Thoracic aorta (tissue), 2 donors: Measurements from ENCODE around the gene PTPRN2. TPM values are rescaled to one million over a fixed set of nuclear protein-coding genes. Genes with fewer than 3 reads are reported as not detected.

Experiments used
- ATAC-seq: fragments of 150-250 bp; one replicate; pipeline ENCODE4 v1.8.0; 2017; ENCODE audit warnings: low read depth; ENCODE audit not compliant: insufficient number of reproducible peaks, low FRiP score
- DNase-seq: peaks from one replicate; pipeline ENCODE4 v3.0.0-alpha.2; 2020; ENCODE audit warnings: low spot score
- H3K27ac ChIP-seq, 2 donors: fragments of 200-600 bp; sonication (generic); 1 replicate in 1 of 2; 2 replicates in 1 of 2; pipeline ENCODE4 v1.5.1; 2016; ENCODE audit warnings: mild to moderate bottlenecking in 2 of 2, moderate library complexity in 2 of 2
- H3K27me3 ChIP-seq: fragments of 200-600 bp; sonication (generic); replicated peaks from 2 replicates; pipeline ENCODE4 v1.6.0; 2016; ENCODE audit warnings: mild to moderate bottlenecking; ENCODE audit not compliant: insufficient read depth
- H3K36me3 ChIP-seq: fragments of 200-600 bp; sonication (generic); one replicate; pipeline ENCODE4 v1.5.1; 2016
- H3K4me1 ChIP-seq, 2 donors: fragments of 200-600 bp; sonication (generic); 1 replicate in 1 of 2; 2 replicates in 1 of 2; pipeline versions ENCODE4 v1.5.1 to v1.6.0; 2016; ENCODE audit warnings: low read depth in 2 of 2, mild to moderate bottlenecking in 1 of 2; ENCODE audit not compliant: control insufficient read depth in 1 of 2
- H3K4me3 ChIP-seq: fragments of 200-600 bp; sonication (generic); 2 replicates; pipeline ENCODE4 v1.5.1; 2016; ENCODE audit warnings: mild to moderate bottlenecking
- H3K9me3 ChIP-seq: fragments of 200-600 bp; sonication (generic); 2 replicates; pipeline ENCODE4 v1.5.1; 2016
- total RNA-seq, 2 donors: library from RNA; depleted of rRNA; stranded (reverse); fragments of >200 nt; gene quantifications; one replicate each; pipeline versions ENCODE4 v1.1.0 to v1.2.3, GENCODE V29; 2016
- TF ChIP-seq, protein P1 (sequence below): fragments of 200-600 bp; sonication (generic); IDR thresholded peaks from one replicate; pipeline ENCODE4 v1.5.1; 2019; ENCODE audit warnings: antibody characterized with exemption

PTPRN2 gene
- total RNA-seq, 2 donors from 2014 or later = 2.2 to 3.1 TPM

DNA sequence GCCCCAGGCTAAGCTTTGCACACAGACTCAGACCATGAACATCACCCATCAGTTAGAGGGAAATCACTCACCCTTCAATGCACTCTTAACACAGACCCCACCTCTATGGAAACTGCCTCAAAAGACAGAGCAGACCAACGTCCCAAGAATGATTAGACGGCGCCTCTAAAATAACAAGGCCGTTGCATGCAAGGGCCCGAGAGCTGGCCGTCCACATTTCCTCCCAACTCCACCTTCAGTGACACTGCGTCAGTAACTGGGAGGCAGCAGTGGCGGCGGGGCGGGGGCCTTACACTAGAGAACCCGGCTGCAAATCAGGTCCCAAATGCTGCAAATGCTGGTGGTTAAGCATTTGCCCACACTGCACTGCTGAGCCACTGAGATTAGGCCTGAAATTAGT, 115.0 kb downstream of the PTPRN2 start:
- Histone ChIP-seq H3K27ac (no peak overlapping the region), H3K9me3 (no peaks in the 10 kb centered on the region), H3K27me3 (no peaks in the 10 kb centered on the region), H3K4me1 (no peaks in the 10 kb centered on the region), H3K4me3 (no peak overlapping the region), H3K36me3 (no peaks in the 10 kb centered on the region)
- DNase-seq = no peak
- TF ChIP-seq, protein P1, sequence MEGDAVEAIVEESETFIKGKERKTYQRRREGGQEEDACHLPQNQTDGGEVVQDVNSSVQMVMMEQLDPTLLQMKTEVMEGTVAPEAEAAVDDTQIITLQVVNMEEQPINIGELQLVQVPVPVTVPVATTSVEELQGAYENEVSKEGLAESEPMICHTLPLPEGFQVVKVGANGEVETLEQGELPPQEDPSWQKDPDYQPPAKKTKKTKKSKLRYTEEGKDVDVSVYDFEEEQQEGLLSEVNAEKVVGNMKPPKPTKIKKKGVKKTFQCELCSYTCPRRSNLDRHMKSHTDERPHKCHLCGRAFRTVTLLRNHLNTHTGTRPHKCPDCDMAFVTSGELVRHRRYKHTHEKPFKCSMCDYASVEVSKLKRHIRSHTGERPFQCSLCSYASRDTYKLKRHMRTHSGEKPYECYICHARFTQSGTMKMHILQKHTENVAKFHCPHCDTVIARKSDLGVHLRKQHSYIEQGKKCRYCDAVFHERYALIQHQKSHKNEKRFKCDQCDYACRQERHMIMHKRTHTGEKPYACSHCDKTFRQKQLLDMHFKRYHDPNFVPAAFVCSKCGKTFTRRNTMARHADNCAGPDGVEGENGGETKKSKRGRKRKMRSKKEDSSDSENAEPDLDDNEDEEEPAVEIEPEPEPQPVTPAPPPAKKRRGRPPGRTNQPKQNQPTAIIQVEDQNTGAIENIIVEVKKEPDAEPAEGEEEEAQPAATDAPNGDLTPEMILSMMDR = no peak
- ATAC-seq = no peak

DNA sequence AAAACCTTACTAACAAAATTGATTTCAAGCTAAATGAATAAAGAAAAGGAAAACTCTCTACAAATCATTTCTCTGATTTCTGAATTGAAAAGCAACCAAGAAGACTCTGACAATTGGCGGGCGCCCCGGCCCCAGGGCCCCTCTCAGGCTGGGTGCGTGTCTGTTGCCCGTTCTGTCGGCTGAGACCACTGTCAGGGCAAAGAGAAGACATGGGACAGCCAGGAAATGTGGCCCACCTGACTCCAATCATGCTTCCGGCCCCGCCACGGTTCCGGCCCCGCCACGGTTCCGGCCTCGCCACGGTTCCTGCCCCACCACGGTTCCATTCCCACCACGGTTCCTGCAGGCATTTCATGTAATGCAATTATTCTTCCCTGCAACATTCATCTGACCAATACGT, 115.9 kb downstream of the PTPRN2 start:
- Histone ChIP-seq H3K4me3 (no peak overlapping the region), H3K9me3 (no peaks in the 10 kb centered on the region), H3K36me3 (no peaks in the 10 kb centered on the region), H3K4me1 (no peaks in the 10 kb centered on the region), H3K27me3 (no peaks in the 10 kb centered on the region), H3K27ac (no peak overlapping the region)
- no peak for ATAC-seq
- TF ChIP-seq, protein P1 = no peak
- no peak for DNase-seq

DNA sequence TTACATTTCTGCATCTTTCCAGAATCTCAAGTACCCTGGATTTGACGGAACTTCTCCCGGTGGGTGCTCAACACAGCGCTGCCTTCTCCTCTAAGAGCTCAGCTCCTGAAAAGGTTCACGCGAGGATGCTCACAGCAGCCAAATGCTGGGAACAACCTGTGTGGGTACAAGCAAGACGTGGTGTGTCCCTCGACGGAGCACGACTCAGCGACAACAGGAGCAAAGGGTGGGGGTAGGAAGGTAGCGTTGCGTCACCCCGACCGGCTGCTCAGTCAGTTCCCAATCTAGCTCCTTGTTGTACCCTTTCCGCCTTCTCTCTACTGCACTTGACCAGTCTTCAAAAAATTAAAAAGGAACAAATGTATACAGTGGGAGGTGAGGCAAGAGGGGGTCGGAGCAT, 117.3 kb downstream of the PTPRN2 start:
- TF ChIP-seq, protein P1 = no peak
- no peak for ATAC-seq
- DNase-seq = no peak
- Histone ChIP-seq H3K27me3 (no peaks in the 10 kb centered on the region), H3K36me3 (no peaks in the 10 kb centered on the region), H3K9me3 (no peaks in the 10 kb centered on the region), H3K4me1 (no peaks in the 10 kb centered on the region), H3K27ac (no peak overlapping the region), H3K4me3 (no peak overlapping the region)

DNA sequence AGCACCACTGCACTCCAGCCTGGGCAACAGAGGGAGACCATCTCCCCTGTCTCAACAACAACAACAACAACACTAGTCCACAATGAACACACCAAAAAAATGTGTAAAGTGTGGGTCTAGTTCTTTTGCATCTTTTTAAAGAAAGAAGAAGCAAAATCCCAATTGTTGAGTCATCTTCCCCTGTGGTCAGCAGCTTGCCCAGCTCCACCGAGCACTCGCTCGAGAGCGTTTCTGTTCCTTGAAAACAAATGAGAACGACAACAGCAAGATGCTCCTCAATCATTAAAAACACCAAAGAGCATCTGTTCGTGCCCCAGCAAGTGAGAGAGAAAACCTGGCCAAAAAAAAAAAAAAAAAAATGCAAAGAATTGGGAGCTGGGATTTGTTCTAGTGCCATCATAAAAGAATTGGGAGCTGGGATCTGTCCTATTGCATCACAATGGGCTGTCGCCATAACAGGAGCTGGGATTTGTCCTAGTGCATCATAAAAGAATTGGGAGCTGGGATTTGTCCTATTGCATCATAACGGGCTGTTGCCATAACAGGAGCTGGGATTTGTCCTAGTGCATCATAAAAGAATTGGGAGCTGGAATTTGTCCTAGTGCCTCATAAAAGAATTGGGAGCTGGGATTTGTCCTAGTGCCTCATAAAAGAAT, 118.1 kb downstream of the PTPRN2 start:
- no peak for DNase-seq
- H3K4me1 ChIP-seq = no peaks in the 10 kb centered on the region
- no peak for ATAC-seq
- no peaks in the 10 kb centered on the region for H3K27me3 ChIP-seq
- no peak overlapping the region for H3K4me3 ChIP-seq
- no peaks in the 10 kb centered on the region for H3K36me3 ChIP-seq
- H3K27ac ChIP-seq = no peak overlapping the region
- H3K9me3 ChIP-seq = no peaks in the 10 kb centered on the region
- TF ChIP-seq, protein P1 = no peak

DNA sequence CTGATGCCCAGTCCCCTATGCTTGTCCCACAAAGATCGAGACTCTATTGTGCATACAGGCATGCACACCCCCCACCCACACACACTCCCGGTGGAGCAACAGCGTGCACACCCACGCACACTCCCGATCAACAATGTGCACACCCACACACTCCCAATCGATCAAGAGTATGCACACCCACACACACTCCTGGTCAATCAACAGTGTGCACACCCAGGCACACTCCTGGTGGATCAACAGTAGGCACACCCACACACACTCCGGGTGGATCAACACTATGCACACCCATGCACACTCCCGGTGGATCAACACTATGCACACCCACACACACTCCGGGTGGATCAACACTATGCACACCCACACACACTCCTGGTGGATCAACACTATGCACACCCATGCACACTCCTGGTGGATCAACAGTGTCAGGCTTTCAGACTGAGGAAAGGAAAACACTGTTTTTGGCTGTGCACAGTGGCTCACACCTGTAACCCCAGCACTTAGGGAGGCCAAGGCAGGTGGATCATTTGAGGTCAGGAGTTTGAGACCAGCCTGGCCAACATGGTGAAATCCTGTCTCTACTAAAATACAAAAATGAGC, 118.8 kb downstream of the PTPRN2 start:
- TF ChIP-seq, protein P1 = no peak
- Histone ChIP-seq H3K27ac (no peak overlapping the region), H3K4me1 (no peaks in the 10 kb centered on the region), H3K9me3 (no peaks in the 10 kb centered on the region), H3K36me3 (no peaks in the 10 kb centered on the region), H3K27me3 (no peaks in the 10 kb centered on the region), H3K4me3 (no peak overlapping the region)
- no peak for DNase-seq
- no peak for ATAC-seq
